8988T (cell line): ENCODE data around the gene SEL1L3.

Experiments
- DNase-seq: peaks from one replicate; pipeline ENCODE4 v3.0.0; 2011

The SEL1L3 gene

GRCh38 chr4:25783943-25784342 lies 78.8 kb downstream of the SEL1L3 start:
- DNase-seq: no peak

GRCh38 chr4:25783126-25783525 lies 79.7 kb downstream of the SEL1L3 start:
- DNase-seq: no peak

GRCh38 chr4:25782482-25782881 lies 80.3 kb downstream of the SEL1L3 start:
- DNase-seq: no peak

GRCh38 chr4:25779021-25779420 lies 83.8 kb downstream of the SEL1L3 start:
- DNase-seq: no peak

GRCh38 chr4:25776795-25777194 lies 86.0 kb downstream of the SEL1L3 start:
- no peak for DNase-seq

GRCh38 chr4:25775166-25775565 lies 87.6 kb downstream of the SEL1L3 start:
- DNase-seq: no peak

- DNase-seq: no peak
These were observed 89.4 kb downstream of the SEL1L3 start for GRCh38 chr4:25773358-25773757.

- DNase-seq: no peak
These were observed 91.1 kb downstream of the SEL1L3 start for GRCh38 chr4:25771672-25772071.

GRCh38 chr4:25770847-25771246 lies 91.9 kb downstream of the SEL1L3 start:
- DNase-seq: no peak

GRCh38 chr4:25769251-25769650 lies 93.5 kb downstream of the SEL1L3 start:
- no peak for DNase-seq

- DNase-seq: no peak
These were observed 94.7 kb downstream of the SEL1L3 start for GRCh38 chr4:25767877-25768725.

- DNase-seq: no peak
These were observed 102.2 kb downstream of the SEL1L3 start for GRCh38 chr4:25760518-25761157.

GRCh38 chr4:25760048-25760447 lies 102.7 kb downstream of the SEL1L3 start:
- no peak for DNase-seq

- DNase-seq: no peak
These were observed 103.7 kb downstream of the SEL1L3 start for GRCh38 chr4:25759101-25759500.

GRCh38 chr4:25757452-25757851 lies 105.3 kb downstream of the SEL1L3 start:
- no peak for DNase-seq

- DNase-seq: no peak
These were observed 106.3 kb downstream of the SEL1L3 start for GRCh38 chr4:25756503-25756902.

- DNase-seq: no peak
These were observed 106.9 kb downstream of the SEL1L3 start for GRCh38 chr4:25755911-25756310.

GRCh38 chr4:25753239-25753638 lies 109.5 kb downstream of the SEL1L3 start:
- DNase-seq: no peak

GRCh38 chr4:25750874-25751273 lies 111.9 kb downstream of the SEL1L3 start:
- no peak for DNase-seq

- DNase-seq: no peak
These were observed 113.5 kb downstream of the SEL1L3 start for GRCh38 chr4:25749150-25749794.

GRCh38 chr4:25743971-25744370 lies 118.8 kb downstream of the SEL1L3 start:
- no peak for DNase-seq

- DNase-seq: no peak
These were observed 133.2 kb downstream of the SEL1L3 start for GRCh38 chr4:25729564-25729963.

GRCh38 chr4:25728886-25729285 lies 133.9 kb downstream of the SEL1L3 start:
- DNase-seq: no peak
